Pancreas (tissue), 10 donors: ENCODE results near the gene WWOX. TPM values are rescaled to one million over a fixed set of nuclear protein-coding genes. Genes with fewer than 3 reads are reported as not detected.

Source experiments
- ATAC-seq, 4 donors: fragments of 200-7000 bp; cut with Tn5 transposase; one replicate each; pipeline versions ENCODE4 v1.8.0 to v1.9.1; 2020; ENCODE audit warnings: mild to moderate bottlenecking in 4 of 4, moderate library complexity in 4 of 4
- DNase-seq, 6 donors: peaks; one replicate each; pipeline ENCODE4 v3.0.0-alpha.2; 2020
- FAIRE-seq: peaks from 2 replicates; lab custom pipeline; 2012; peaks lifted over from hg19 to GRCh38; lab: Jason Lieb, UNC
- H3K27ac ChIP-seq, 4 donors: fragments of 200-600 bp; sonication (generic); 1 replicate in 3 of 4; 2 replicates in 1 of 4; pipeline versions ENCODE4 v1.5.0 to v1.8.0; 2020
- H3K27me3 ChIP-seq, 4 donors: fragments of 200-600 bp; one replicate each; pipeline ENCODE4 v1.8.0; 2021
- H3K36me3 ChIP-seq, 3 donors: fragments of 200-600 bp; sonication (generic) in 1 of 3; one replicate each; pipeline versions ENCODE4 v1.5.0 to v1.8.0; 2020 to 2021
- H3K4me1 ChIP-seq, 3 donors: fragments of 200-600 bp; one replicate each; pipeline ENCODE4 v1.8.0; 2021
- H3K4me3 ChIP-seq, 4 donors: fragments of 200-600 bp; sonication (generic) in 2 of 4; one replicate each; pipeline versions ENCODE4 v1.5.0 to v1.8.0; 2020 to 2021
- H3K9me3 ChIP-seq, 4 donors: fragments of 200-600 bp; one replicate each; pipeline ENCODE4 v1.8.0; 2021
- WGBS, 2 donors: extraction: QIAGEN DNeasy Blood & Tissue Kit; methylation state at CpG; one replicate each; pipeline ENCODE4 v1.1.7; 2013; 5-methylcytosine and 5-hydroxymethylcytosine counted together
- intact Hi-C, 3 donors: fragments of 100-400 bp; cut with DNase I; formaldehyde crosslinking; loops; one replicate each; pipeline versions ENCODE4 v1.11.1 to v1.14.2; 2022
- polyA plus RNA-seq, 2 donors: library from polyadenylated mRNA; stranded (reverse); fragments of 200-250 nt; gene quantifications; one replicate each; pipeline ENCODE4 v1.2.3, GENCODE V29; 2013
- total RNA-seq, 6 donors: library from RNA; stranded (reverse); fragmentation: NEBNext Ultra II Directional in 4 of 6; extraction: Animal tissue kit (Norgen Biotek cat#: 25700) in 4 of 6; gene quantifications; one replicate each; pipeline versions ENCODE4 v1.2.1 to v1.2.4, GENCODE V29; 2021 to 2023
- TF ChIP-seq, protein P1 (sequence below), 4 donors: fragments of 200-600 bp; sonication (generic) in 3 of 4; IDR thresholded peaks; one replicate each; pipeline versions ENCODE4 v1.5.0 to v1.8.0; 2021; ENCODE audit warnings: antibody characterized with exemption in 4 of 4
- donor health status: healthy with polysubstance abuse.
- donor health status: DM: no; HTN: no; CAD: no; lungs with moderate emphysema.
- donor health status: DM: no; HTN: no; CAD: no.
- donor health status: control.
- donor health status: control.
- donor health status: Bipolar disorder and iron deficiency.
- donor health status: DM: yes; HTN: yes; CAD: no.
- donor health status: DM: no; HTN: no; CAD: no.
- donor health status: DM: no; HTN: no; CAD: no.
- donor health status: DM: yes; HTN: yes; CAD: no.

Gene WWOX
- total and polyA plus RNA-seq, 8 donors = 6.8 to 14.4 (median 10.8) TPM

DNA sequence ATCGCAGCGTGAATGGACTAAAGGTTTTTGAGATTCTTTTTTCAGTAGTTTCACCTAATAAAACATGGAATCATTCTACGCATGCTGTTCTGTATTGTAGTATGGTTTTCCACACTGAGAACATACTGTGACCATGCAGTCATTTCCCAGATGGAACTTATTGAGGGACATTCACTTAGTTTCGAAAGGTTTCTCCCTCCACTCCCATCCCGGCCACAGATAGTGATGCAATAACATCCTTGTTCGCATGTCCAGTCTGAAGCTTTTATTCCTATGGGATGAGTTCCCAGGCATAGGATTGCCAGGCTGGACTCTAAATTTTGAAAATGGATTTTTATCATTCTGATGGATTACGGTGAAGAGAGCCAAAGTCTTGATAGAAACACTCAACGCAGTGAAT is 420.4 kb downstream of the WWOX start:
- no peak for FAIRE-seq
- Histone ChIP-seq H3K4me1 (no peaks in the 10 kb centered on the region), H3K4me3 (no peak overlapping the region), H3K27ac (no peak overlapping the region), H3K36me3 (no peaks in the 10 kb centered on the region), H3K9me3 (no peaks in the 10 kb centered on the region), H3K27me3 (no peaks in the 10 kb centered on the region)
- DNase-seq = no peak
- intact Hi-C loops = no loop called here
- TF ChIP-seq, protein P1, sequence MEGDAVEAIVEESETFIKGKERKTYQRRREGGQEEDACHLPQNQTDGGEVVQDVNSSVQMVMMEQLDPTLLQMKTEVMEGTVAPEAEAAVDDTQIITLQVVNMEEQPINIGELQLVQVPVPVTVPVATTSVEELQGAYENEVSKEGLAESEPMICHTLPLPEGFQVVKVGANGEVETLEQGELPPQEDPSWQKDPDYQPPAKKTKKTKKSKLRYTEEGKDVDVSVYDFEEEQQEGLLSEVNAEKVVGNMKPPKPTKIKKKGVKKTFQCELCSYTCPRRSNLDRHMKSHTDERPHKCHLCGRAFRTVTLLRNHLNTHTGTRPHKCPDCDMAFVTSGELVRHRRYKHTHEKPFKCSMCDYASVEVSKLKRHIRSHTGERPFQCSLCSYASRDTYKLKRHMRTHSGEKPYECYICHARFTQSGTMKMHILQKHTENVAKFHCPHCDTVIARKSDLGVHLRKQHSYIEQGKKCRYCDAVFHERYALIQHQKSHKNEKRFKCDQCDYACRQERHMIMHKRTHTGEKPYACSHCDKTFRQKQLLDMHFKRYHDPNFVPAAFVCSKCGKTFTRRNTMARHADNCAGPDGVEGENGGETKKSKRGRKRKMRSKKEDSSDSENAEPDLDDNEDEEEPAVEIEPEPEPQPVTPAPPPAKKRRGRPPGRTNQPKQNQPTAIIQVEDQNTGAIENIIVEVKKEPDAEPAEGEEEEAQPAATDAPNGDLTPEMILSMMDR (IDR thresholded peaks at IDR 0.05) = no peak
- WGBS, 2 donors = 94 to 97% methylated on average over 8 of the region's 8 CpGs
- ATAC-seq = no peak

DNA sequence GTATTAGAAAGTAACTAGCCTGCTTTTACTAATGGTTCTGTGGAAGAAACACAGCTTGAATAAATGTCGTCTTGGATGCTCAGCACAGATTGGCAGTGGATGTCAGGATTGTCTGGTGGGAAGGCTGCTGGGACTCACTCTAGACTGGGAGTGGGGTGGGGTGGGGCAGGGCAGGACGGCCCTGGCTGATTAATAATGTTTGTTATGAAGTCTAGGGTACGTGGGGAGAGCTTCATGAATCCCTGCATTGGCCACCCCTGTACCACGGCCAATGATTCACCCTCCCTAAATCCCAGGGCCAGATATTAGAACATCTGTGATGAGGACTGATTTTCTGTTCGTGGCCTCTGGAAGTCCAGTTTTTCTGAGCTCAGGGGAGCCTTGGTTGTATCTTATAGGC is 421.0 kb downstream of the WWOX start:
- Histone ChIP-seq H3K27me3 (no peaks in the 10 kb centered on the region), H3K27ac (no peak overlapping the region), H3K4me3 (no peak overlapping the region), H3K36me3 (no peaks in the 10 kb centered on the region), H3K4me1 (no peaks in the 10 kb centered on the region), H3K9me3 (no peaks in the 10 kb centered on the region)
- 89 to 92% methylated on average over 5 of the region's 5 CpGs for WGBS, 2 donors
- TF ChIP-seq, protein P1 (IDR thresholded peaks at IDR 0.05) = no peak
- intact Hi-C loops = no loop called here
- ATAC-seq (no peak), FAIRE-seq (no peak), DNase-seq (no peak)

DNA sequence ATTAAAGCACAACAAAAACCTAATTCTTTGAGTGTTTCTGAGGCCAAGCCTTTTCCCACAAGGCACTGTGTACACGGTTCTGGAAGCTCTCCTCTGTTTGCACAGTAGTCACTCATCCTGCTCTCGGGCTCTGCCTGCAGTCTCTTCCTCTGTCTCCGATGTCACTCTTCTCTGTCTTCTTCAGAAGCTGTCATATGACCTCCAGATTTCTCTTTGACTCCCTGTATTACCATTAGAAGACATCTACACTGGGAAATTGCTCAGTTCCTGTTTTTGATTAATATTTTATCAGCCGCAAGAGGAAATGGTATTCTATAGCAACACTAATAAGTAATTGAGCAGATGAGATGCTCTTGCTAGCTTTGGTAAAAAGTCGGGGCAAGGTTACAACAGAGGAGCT is 422.9 kb downstream of the WWOX start:
- intact Hi-C loops = no loop called here
- no peak overlapping the region for H3K27ac ChIP-seq
- TF ChIP-seq, protein P1 (IDR thresholded peaks at IDR 0.05) = no peak
- ATAC-seq (peak in 1 of 4 donors; percentile 56), DNase-seq (no peak), FAIRE-seq (no peak)
- no peaks in the 10 kb centered on the region for H3K36me3 ChIP-seq
- no peak overlapping the region for H3K4me3 ChIP-seq
- no peaks in the 10 kb centered on the region for H3K4me1 ChIP-seq
- H3K9me3 ChIP-seq = no peaks in the 10 kb centered on the region
- WGBS, 2 donors = 64 to 68% methylated on average over 5 of the region's 5 CpGs
- no peaks in the 10 kb centered on the region for H3K27me3 ChIP-seq

DNA sequence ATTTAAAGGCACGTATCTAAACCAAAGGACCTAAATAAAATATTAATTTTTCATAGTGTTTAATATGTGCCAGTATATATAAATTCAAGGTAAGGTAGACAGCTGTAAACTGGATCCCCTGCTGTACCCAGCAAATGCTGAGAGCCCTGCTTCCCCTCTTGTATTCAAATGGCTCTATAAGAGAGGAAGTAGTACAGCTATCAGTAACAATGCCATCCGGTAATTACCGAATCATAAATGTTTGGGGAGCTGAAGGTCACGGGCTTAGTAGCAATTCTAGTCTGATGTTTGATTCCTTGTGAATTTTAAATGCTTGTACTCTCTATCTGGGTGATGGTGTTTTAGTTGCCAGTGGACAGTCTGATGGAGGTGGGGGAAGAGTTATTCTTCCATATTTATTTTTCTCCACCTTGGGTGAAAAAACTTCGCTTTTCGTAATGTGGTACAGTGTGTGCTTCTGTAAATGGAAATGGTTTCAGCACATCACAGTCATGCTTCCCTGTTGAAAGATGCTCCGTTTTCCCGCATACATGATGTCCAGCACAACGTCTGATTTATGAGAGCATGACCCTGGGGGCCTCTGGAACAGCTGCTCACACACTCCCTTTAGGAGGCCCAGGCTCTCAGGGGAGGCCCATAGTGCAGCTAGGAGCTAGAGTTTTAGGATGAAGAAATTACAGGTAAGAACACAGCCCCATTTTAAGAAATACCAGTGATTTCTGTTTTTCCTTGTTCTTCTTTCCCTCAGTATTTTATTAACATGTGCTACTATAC is 423.9 kb downstream of the WWOX start:
- Histone ChIP-seq H3K27me3 (no peaks in the 10 kb centered on the region), H3K27ac (no peak overlapping the region), H3K9me3 (no peaks in the 10 kb centered on the region), H3K4me1 (no peaks in the 10 kb centered on the region), H3K36me3 (no peaks in the 10 kb centered on the region), H3K4me3 (no peak overlapping the region)
- no peak for DNase-seq
- intact Hi-C loops = no loop called here
- 84 to 86% methylated on average over 9 of the region's 9 CpGs for WGBS, 2 donors
- TF ChIP-seq, protein P1 (IDR thresholded peaks at IDR 0.05) = no peak
- peak in 1 of 4 donors; percentile 38 for ATAC-seq
- FAIRE-seq = no peak

DNA sequence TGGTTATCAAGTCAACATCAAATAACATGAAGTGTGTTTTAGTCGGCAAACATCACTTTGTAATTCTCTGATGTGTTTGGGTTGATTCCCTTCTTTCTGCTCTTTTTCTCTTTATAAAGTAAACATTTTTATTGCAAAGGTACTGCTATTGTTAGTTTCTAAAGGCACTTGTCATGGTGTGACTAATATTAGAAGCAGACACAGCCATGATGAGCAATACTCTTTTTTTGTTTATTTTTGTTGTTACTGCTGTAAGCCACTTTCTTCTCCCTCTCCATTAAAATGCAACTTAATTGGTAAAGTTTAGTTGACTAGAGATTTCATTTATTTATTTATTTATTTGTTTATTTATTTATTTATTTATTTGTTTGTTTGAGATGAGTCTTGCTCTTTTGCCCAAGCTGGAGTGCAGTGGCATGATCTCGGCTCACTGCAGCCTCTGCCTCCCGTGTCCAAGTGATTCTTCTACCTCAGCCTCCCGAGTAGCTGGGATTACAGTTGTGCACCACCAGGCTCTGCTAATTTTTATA is 424.7 kb downstream of the WWOX start:
- H3K27me3 ChIP-seq = no peaks in the 10 kb centered on the region
- no peaks in the 10 kb centered on the region for H3K4me1 ChIP-seq
- ATAC-seq (peak in 1 of 4 donors; percentile 45), DNase-seq (no peak), FAIRE-seq (no peak)
- TF ChIP-seq, protein P1 (IDR thresholded peaks at IDR 0.05) = no peak
- no peaks in the 10 kb centered on the region for H3K9me3 ChIP-seq
- no peak overlapping the region for H3K4me3 ChIP-seq
- no peak overlapping the region for H3K27ac ChIP-seq
- 87 to 89% methylated on average over 4 of the region's 4 CpGs for WGBS, 2 donors
- intact Hi-C loops = no loop called here
- no peaks in the 10 kb centered on the region for H3K36me3 ChIP-seq
